Measurements from ENCODE around the gene TBCA. TPM values are rescaled to one million over a fixed set of nuclear protein-coding genes. Genes with fewer than 3 reads are reported as not detected.
A peak's percentile ranks its signal among the peaks of the same experiment; 100 is the strongest.
"Not testable (repeated sequence)": the region's sequence is repeated elsewhere in the genome, so short reads cannot be mapped to it uniquely, and the experiment has no call there.

TBCA gene
- total and polyA plus RNA-seq, 4 donors, result 76.8 to 323 (median 214) TPM

DNA sequence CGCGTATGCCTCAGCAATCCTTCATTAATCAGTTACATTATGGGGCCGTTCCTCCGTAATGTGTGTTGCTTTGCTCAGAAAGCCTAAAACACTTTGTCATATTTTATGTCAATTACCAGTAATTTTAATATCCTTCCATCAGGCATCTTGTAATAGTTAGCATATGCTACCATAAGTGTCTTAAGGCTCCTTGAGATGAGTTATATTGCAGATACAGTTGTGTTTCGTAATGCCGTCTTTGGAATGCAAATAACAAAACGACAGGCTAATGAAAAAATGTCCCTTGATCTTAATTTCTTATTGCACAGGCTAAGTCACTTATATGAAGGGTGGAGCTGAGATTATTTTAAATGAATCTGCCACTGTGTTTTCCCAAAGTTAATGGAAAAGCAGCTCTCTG lies 50.5 kb downstream of the TBCA start:
- no peak overlapping the region for H3K4me3 ChIP-seq (ENCODE audit: low read depth, low read length)
- WGBS (ENCODE audit: insufficient coverage), result 75% methylated on average over 2 of the region's 7 CpGs
- H3K27ac ChIP-seq (ENCODE audit: low read depth, low read length), result no peak overlapping the region

DNA sequence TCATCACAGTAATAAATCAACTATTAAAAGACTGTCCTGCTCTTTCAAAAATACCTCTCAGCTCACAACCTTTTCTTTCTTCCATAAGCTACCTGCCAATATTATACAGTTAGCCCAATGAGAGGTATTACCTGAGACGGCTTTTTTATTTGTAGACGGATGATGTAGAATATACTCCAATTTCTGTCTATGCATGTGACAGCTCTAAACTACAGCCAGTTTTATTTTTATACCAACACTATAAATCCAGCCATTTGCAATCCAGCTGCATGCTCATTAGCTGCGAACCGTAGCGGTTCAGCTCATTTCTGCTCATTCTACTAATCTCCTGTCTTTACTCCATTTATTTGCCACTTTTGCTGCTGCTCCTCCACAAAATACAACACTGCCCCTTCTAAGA lies 51.2 kb downstream of the TBCA start:
- 80% methylated on average over 1 of the region's 5 CpGs for WGBS (ENCODE audit: insufficient coverage)
- H3K27me3 ChIP-seq (ENCODE audit: control insufficient read depth, insufficient read depth, low read length), result no peaks in the 10 kb centered on the region
- peak in 2 of 6 donors; percentile 6 to 66 for DNase-seq (ENCODE audit: low read depth in 4 of 6, low spot score in 6 of 6)
- no peaks in the 10 kb centered on the region for H3K36me3 ChIP-seq (ENCODE audit: control insufficient read depth, insufficient read depth, low read length)
- H3K4me1 ChIP-seq (ENCODE audit: control insufficient read depth, insufficient read depth, low read length), result no peaks in the 10 kb centered on the region
- no peak overlapping the region for H3K4me3 ChIP-seq (ENCODE audit: low read depth, low read length)
- no peaks in the 10 kb centered on the region for H3K9me3 ChIP-seq (ENCODE audit: control insufficient read depth, insufficient read depth, low read length)
- no peak overlapping the region for H3K27ac ChIP-seq (ENCODE audit: low read depth, low read length)

More for the DNA sequence above, 50.5 kb downstream of the TBCA start:
- no peaks in the 10 kb centered on the region for H3K4me1 ChIP-seq (ENCODE audit: control insufficient read depth, insufficient read depth, low read length)
- H3K27me3 ChIP-seq (ENCODE audit: control insufficient read depth, insufficient read depth, low read length), result no peaks in the 10 kb centered on the region
- no peaks in the 10 kb centered on the region for H3K36me3 ChIP-seq (ENCODE audit: control insufficient read depth, insufficient read depth, low read length)
- DNase-seq (ENCODE audit: low read depth in 4 of 6, low spot score in 6 of 6), result peak in 1 of 6 donors; percentile 56
- no peaks in the 10 kb centered on the region for H3K9me3 ChIP-seq (ENCODE audit: control insufficient read depth, insufficient read depth, low read length)

DNA sequence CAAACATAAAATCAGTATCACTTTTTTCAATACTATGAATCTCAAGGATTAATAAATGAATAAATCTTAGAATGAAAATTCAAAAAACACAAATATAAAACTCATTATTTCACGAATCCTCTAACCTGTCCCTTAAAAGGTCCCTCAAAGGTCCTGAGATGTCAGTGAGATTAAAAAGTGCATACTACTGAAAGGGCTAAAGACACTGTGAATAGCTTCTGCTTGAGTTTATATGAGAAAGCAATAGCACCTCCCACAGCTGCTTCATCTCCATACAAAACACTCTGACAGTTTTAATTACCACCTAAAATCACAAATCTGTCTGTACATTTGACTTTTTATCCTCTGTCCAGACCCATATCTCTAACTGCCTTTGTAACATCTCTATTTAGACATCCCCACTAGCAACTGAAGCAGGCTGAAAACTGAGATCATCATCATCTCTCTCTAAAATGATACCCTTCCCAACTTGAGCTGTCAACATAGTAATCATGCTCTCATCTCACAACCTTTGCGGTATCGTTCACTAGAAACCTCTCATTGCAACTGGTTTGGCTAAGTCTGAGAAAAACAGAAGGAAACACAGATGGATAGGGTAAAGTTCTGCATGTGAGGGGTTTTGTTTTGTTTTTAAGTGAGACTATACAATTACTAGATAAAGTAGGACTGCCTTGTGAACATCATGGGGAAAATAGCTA lies 56.3 kb downstream of the TBCA start:
- Histone ChIP-seq H3K27ac (ENCODE audit: low read depth, low read length) (no peak overlapping the region), H3K4me3 (ENCODE audit: low read depth, low read length) (no peak overlapping the region), H3K27me3 (ENCODE audit: control insufficient read depth, insufficient read depth, low read length) (no peaks in the 10 kb centered on the region), H3K9me3 (ENCODE audit: control insufficient read depth, insufficient read depth, low read length) (no peaks in the 10 kb centered on the region), H3K4me1 (ENCODE audit: control insufficient read depth, insufficient read depth, low read length) (no peaks in the 10 kb centered on the region), H3K36me3 (ENCODE audit: control insufficient read depth, insufficient read depth, low read length) (no peaks in the 10 kb centered on the region)
- no peak for DNase-seq (ENCODE audit: low read depth in 4 of 6, low spot score in 6 of 6)
- WGBS (ENCODE audit: insufficient coverage), result no CpG with 5 or more reads among the region's 3 CpGs

DNA sequence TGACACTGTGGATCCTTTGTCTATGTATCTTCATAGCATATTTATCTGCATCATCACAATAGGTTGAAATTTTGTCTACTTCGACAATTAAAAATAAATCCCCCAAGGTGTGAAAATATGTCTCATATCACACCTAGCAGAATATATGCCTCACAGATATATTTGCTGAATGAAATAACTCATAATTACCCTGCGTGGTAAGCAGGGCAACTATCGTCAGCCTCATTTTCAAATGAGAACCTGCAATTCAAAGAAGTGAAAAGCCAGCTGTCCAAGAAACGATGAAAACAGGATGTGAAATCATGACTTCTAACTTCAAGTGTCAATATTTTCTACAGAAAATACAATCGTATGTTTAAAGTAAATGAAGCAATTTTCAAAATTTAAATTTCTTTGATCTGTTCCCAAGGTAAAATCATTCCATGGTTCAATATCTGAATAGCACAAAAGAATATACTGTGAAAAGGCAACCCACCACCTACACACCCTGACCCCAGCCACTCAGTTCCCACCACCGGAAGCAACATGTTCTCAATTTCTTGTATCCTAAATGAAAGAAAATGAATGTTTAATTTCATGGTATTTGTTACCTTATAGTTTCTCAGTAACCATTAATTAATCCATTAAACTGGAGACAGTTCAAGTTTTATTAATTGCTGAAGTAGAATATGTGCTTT lies 57.1 kb downstream of the TBCA start:
- no peak overlapping the region for H3K4me3 ChIP-seq (ENCODE audit: low read depth, low read length)
- H3K36me3 ChIP-seq (ENCODE audit: control insufficient read depth, insufficient read depth, low read length), result no peaks in the 10 kb centered on the region
- H3K9me3 ChIP-seq (ENCODE audit: control insufficient read depth, insufficient read depth, low read length), result no peaks in the 10 kb centered on the region
- WGBS (ENCODE audit: insufficient coverage), result no CpG with 5 or more reads among the region's 6 CpGs
- H3K27ac ChIP-seq (ENCODE audit: low read depth, low read length), result no peak overlapping the region
- DNase-seq (ENCODE audit: low read depth in 4 of 6, low spot score in 6 of 6), result no peak
- no peaks in the 10 kb centered on the region for H3K27me3 ChIP-seq (ENCODE audit: control insufficient read depth, insufficient read depth, low read length)
- H3K4me1 ChIP-seq (ENCODE audit: control insufficient read depth, insufficient read depth, low read length), result no peaks in the 10 kb centered on the region

DNA sequence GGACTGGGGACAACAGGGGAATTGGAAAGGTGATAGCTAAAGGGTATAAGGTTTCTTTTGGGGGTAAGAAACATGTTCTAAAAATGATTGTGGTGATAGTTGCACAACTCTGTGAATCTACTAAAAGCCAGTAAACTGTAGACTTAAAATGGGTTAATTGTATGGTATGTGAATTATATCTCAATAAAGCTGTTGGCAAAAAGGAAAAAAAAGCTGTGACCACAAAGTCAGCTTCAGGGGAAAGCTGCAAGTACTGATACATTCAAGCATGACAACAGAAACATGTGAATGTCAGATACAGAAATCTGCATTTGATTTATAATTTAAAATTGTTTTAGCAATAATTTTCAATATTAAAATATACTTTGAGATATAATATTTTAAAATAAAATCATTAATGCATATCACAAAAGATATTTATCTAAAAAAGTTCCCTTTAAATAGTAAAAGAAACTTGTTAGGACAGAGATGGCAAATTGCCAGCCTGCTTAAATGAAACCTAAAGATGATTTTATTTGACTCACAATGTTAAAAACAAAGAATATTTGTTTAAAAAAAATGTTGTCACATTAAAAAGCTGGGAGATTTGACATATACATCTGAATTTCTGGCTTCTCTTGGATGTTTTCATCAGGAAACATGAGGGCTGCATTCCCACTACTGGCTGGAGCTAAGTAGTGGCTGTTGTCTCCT lies 66.0 kb downstream of the TBCA start:
- no peak overlapping the region for H3K27ac ChIP-seq (ENCODE audit: low read depth, low read length)
- no peaks in the 10 kb centered on the region for H3K4me1 ChIP-seq (ENCODE audit: control insufficient read depth, insufficient read depth, low read length)
- no peaks in the 10 kb centered on the region for H3K9me3 ChIP-seq (ENCODE audit: control insufficient read depth, insufficient read depth, low read length)
- DNase-seq (ENCODE audit: low read depth in 4 of 6, low spot score in 6 of 6), result no peak
- peaks cover 9% of the 10 kb centered on the region for H3K36me3 ChIP-seq (ENCODE audit: control insufficient read depth, insufficient read depth, low read length)
- H3K27me3 ChIP-seq (ENCODE audit: control insufficient read depth, insufficient read depth, low read length), result no peaks in the 10 kb centered on the region
- H3K4me3 ChIP-seq (ENCODE audit: low read depth, low read length), result no peak overlapping the region

DNA sequence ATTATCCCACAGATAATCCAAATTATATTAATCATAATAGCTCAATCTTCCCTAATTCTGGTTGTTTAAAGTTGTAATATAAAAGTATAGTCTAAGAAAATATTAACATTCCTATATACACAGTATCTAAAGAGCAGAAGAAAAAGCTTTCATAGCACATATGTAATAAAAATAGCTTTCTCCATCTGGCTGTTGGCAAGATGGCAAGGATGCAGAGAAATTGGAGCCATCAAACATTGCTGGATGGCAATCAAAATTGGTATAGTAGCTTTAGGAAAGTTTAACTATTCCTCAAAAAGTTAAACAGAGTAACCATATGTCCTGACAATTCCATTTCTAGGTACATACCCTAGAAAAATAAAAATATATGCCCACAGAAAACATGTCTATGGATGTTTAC lies 66.8 kb downstream of the TBCA start:
- no peaks in the 10 kb centered on the region for H3K27me3 ChIP-seq (ENCODE audit: control insufficient read depth, insufficient read depth, low read length)
- peak in 1 of 6 donors; percentile 84 for DNase-seq (ENCODE audit: low read depth in 4 of 6, low spot score in 6 of 6)
- H3K9me3 ChIP-seq (ENCODE audit: control insufficient read depth, insufficient read depth, low read length), result no peaks in the 10 kb centered on the region
- H3K27ac ChIP-seq (ENCODE audit: low read depth, low read length), result no peak overlapping the region
- H3K4me3 ChIP-seq (ENCODE audit: low read depth, low read length), result no peak overlapping the region
- peaks cover 9% of the 10 kb centered on the region for H3K36me3 ChIP-seq (ENCODE audit: control insufficient read depth, insufficient read depth, low read length)
- no peaks in the 10 kb centered on the region for H3K4me1 ChIP-seq (ENCODE audit: control insufficient read depth, insufficient read depth, low read length)

DNA sequence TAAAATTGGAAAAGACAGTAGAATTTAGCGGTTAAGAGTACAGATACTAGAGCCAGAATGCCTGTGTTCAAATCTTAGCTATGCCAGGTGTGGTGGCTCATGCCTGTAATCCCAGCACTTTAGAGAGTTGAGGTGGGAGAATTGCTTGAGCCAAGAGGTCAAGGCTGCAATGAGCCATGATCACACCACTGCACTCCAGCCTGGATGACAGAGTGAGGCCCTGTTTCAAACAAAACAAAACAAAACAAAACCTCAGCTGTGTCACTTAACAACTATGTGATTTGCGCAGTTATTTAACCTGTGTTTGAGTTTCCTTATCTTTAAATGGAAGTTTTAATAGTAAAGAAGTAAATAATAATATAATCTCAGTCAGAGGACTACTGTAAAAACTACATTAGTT lies 68.3 kb downstream of the TBCA start:
- no CpG with 5 or more reads among the region's 2 CpGs for WGBS (ENCODE audit: insufficient coverage)

DNA sequence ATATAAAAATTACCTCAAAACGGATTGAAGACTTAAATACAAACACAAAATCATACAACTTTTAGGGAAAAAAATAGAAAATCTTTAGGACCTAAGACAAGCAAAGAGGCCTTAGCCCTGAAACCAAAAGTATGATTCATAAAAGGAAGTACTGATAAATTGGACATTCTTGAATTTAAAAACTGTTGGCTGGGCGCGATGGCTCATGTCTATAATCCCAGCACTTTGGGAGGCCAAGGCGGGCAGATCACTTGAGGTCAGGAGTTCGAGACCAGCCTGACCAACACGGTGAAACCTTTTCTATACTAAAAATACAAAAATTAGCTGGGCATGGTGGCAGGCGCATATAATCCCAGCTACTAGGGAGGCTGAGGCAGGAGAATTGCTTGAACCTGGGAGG lies 76.6 kb downstream of the TBCA start:
- H3K4me3 ChIP-seq (ENCODE audit: low read depth, low read length); H3K27ac ChIP-seq (ENCODE audit: low read depth, low read length); H3K36me3 ChIP-seq (ENCODE audit: control insufficient read depth, insufficient read depth, low read length); DNase-seq (ENCODE audit: low read depth in 4 of 6, low spot score in 6 of 6); H3K9me3 ChIP-seq (ENCODE audit: control insufficient read depth, insufficient read depth, low read length); H3K4me1 ChIP-seq (ENCODE audit: control insufficient read depth, insufficient read depth, low read length); H3K27me3 ChIP-seq (ENCODE audit: control insufficient read depth, insufficient read depth, low read length): not testable (repeated sequence)
- WGBS (ENCODE audit: insufficient coverage), result 75% methylated on average over 1 of the region's 7 CpGs

More for the DNA sequence above, 68.3 kb downstream of the TBCA start:
- DNase-seq (ENCODE audit: low read depth in 4 of 6, low spot score in 6 of 6), result no peak
- Histone ChIP-seq H3K36me3 (ENCODE audit: control insufficient read depth, insufficient read depth, low read length) (peaks cover 9% of the 10 kb centered on the region), H3K4me1 (ENCODE audit: control insufficient read depth, insufficient read depth, low read length) (no peaks in the 10 kb centered on the region), H3K4me3 (ENCODE audit: low read depth, low read length) (no peak overlapping the region), H3K27ac (ENCODE audit: low read depth, low read length) (no peak overlapping the region), H3K27me3 (ENCODE audit: control insufficient read depth, insufficient read depth, low read length) (no peaks in the 10 kb centered on the region), H3K9me3 (ENCODE audit: control insufficient read depth, insufficient read depth, low read length) (no peaks in the 10 kb centered on the region)

DNA sequence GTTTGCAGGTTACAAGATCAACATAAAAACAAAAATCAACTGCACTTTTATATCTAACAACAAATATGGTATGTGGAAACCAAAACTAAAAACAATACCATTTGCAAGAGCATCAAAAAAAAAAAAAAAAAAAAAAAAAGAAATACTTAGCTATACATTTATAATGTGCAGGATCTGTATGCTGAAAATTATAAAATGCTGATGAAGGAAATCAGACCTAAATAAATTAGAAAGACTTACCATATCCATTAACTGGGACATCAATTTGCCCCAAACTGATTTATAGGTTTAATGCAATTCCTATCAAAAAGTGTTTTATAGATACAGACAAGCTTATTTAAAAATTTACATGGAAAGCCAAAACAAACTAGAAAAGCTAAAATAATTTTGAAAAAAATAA lies 77.2 kb downstream of the TBCA start:
- no peak for DNase-seq (ENCODE audit: low read depth in 4 of 6, low spot score in 6 of 6)
- no peak overlapping the region for H3K27ac ChIP-seq (ENCODE audit: low read depth, low read length)
- H3K4me1 ChIP-seq (ENCODE audit: control insufficient read depth, insufficient read depth, low read length), result no peaks in the 10 kb centered on the region
- peaks cover 4% of the 10 kb centered on the region for H3K9me3 ChIP-seq (ENCODE audit: control insufficient read depth, insufficient read depth, low read length)
- H3K36me3 ChIP-seq (ENCODE audit: control insufficient read depth, insufficient read depth, low read length), result no peaks in the 10 kb centered on the region
- H3K4me3 ChIP-seq (ENCODE audit: low read depth, low read length), result no peak overlapping the region
- H3K27me3 ChIP-seq (ENCODE audit: control insufficient read depth, insufficient read depth, low read length), result no peaks in the 10 kb centered on the region

DNA sequence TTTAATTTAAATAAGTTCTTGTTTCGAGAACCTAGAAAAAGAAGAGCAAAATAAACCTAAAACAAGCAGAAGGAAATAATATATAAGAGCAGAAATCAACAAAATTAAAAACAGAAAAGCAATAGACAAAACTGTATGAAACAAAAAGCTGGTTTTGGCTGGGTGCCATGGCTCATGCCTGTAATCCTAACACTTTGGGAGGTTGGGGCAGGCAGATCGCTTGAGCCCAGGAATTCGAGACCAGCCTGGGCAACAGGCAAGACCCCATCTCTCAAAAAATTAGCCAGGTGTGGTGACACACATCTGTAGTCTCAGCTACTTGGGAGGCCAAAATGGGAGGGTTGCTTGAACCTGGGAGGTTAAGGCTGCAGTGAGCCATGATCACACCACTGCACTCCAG lies 78.4 kb downstream of the TBCA start:
- H3K27ac ChIP-seq (ENCODE audit: low read depth, low read length), result no peak overlapping the region
- no peaks in the 10 kb centered on the region for H3K4me1 ChIP-seq (ENCODE audit: control insufficient read depth, insufficient read depth, low read length)
- no peak for DNase-seq (ENCODE audit: low read depth in 4 of 6, low spot score in 6 of 6)
- H3K4me3 ChIP-seq (ENCODE audit: low read depth, low read length), result no peak overlapping the region
- peaks cover 4% of the 10 kb centered on the region for H3K9me3 ChIP-seq (ENCODE audit: control insufficient read depth, insufficient read depth, low read length)
- 100% methylated on average over 2 of the region's 3 CpGs for WGBS (ENCODE audit: insufficient coverage)
- H3K36me3 ChIP-seq (ENCODE audit: control insufficient read depth, insufficient read depth, low read length), result no peaks in the 10 kb centered on the region
- H3K27me3 ChIP-seq (ENCODE audit: control insufficient read depth, insufficient read depth, low read length), result no peaks in the 10 kb centered on the region
